Mesothelial cell of epicardium (in vitro differentiated cells): ENCODE data around the gene MBD3L3. TPM values are rescaled to one million over a fixed set of nuclear protein-coding genes. Genes with fewer than 3 reads are reported as not detected.
"Not testable (repeated sequence)": the region's sequence is repeated elsewhere in the genome, so short reads cannot be mapped to it uniquely, and the experiment has no call there.

Experiments
- DNase-seq, 2 experiments: peaks; one replicate each; pipeline ENCODE4 v3.0.0; 2021; ENCODE audit warnings: low spot score in 2 of 2; ENCODE audit not compliant: unreplicated experiment in 2 of 2
- H3K27ac Mint-ChIP-seq: 2 replicates; pipeline ENCODE4 v1.8.0; 2021; ENCODE audit warnings: mixed read lengths
- H3K27me3 Mint-ChIP-seq: 2 replicates; pipeline ENCODE4 v1.8.0; 2021; ENCODE audit warnings: low read depth, mixed read lengths
- H3K36me3 Mint-ChIP-seq: 2 replicates; pipeline ENCODE4 v1.8.0; 2021; ENCODE audit warnings: mixed read lengths
- H3K4me1 Mint-ChIP-seq: 2 replicates; pipeline ENCODE4 v1.8.0; 2021; ENCODE audit warnings: mixed read lengths
- H3K4me3 Mint-ChIP-seq: 2 replicates; pipeline ENCODE4 v1.8.0; 2021; ENCODE audit warnings: mild to moderate bottlenecking, moderate library complexity, mixed read lengths
- H3K9me3 Mint-ChIP-seq: 2 replicates; pipeline ENCODE4 v1.8.0; 2021; ENCODE audit warnings: mixed read lengths
- CTCF ChIP-seq: fragments of 200-600 bp; sonication (generic); IDR thresholded peaks from one replicate; pipeline ENCODE4 v1.5.0; 2021; ENCODE audit warnings: antibody characterized with exemption; ENCODE audit not compliant: unreplicated experiment
- total RNA-seq: library from RNA; stranded (reverse); gene quantifications from 3 replicates; pipeline ENCODE4 v1.2.1, GENCODE V29; 2021

Gene MBD3L3
- total RNA-seq, result not detected in 3 replicates

GRCh38 chr19:7058576-7058975 lies at the start of gene MBD3L3:
Gene MBD3L3, minus strand, starts transcription at chr19:7058676. Its CDS starts 71 bp downstream, at chr19:7058605.
- H3K27ac Mint-ChIP-seq, H3K9me3 Mint-ChIP-seq, H3K4me1 Mint-ChIP-seq, H3K36me3 Mint-ChIP-seq, H3K27me3 Mint-ChIP-seq, H3K4me3 Mint-ChIP-seq, DNase-seq: not testable (repeated sequence)

DNA sequence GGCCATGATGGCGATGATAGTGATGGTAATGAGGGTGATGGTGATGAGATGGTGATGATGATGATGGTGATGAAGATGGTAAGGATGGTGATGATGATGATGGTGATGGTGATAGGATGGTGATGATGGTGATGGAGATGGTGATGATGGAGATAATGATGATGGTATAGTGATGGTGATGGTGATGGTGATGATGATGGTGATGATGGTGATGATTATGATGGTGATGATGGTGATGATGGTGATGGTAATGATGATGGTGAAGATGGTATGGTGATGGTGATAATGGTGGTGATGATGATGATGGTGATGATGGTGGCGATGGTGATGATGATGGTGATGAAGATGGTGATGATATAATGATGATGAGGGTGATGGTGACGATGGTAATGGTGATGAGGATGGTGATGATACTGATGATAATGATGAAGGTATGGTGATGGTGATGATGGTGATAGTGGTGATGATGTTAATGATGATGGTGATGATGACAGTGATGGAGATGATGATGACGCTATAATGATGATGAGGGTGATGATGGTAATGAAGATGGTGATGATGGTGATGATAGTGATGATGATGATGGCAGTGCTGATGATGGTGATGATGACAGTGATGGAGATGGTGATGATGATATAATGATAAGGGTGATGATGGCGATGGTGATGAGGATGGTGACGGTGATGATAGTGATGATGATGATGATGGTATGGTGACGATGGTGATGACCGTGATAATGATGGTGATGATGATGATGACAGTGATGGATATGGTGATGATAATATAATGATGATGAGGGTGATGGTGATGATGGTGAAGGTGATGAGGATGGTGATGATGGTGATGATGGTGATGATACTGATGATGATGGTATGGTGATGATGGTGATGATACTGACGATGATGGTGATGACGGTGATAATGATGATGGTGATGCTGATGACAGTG lies 48.5 kb upstream of the MBD3L3 start:
- no peaks in the 10 kb centered on the region for H3K27me3 Mint-ChIP-seq
- TF ChIP-seq CTCF, result no peak
- DNase-seq, result no peak
- H3K4me3 Mint-ChIP-seq, result no peak overlapping the region
- no peaks in the 10 kb centered on the region for H3K36me3 Mint-ChIP-seq
- no peaks in the 10 kb centered on the region for H3K9me3 Mint-ChIP-seq
- peaks cover 8% of the 10 kb centered on the region for H3K4me1 Mint-ChIP-seq
- H3K27ac Mint-ChIP-seq, result no peak overlapping the region

GRCh38 chr19:7104747-7105447 lies 46.4 kb upstream of the MBD3L3 start:
- H3K4me3 Mint-ChIP-seq, result no peak overlapping the region
- H3K4me1 Mint-ChIP-seq, result peaks cover 25% of the 10 kb centered on the region
- no peaks in the 10 kb centered on the region for H3K36me3 Mint-ChIP-seq
- no peak for TF ChIP-seq CTCF
- no peak for DNase-seq
- H3K27ac Mint-ChIP-seq, result no peak overlapping the region
- H3K9me3 Mint-ChIP-seq, result no peaks in the 10 kb centered on the region
- no peaks in the 10 kb centered on the region for H3K27me3 Mint-ChIP-seq

DNA sequence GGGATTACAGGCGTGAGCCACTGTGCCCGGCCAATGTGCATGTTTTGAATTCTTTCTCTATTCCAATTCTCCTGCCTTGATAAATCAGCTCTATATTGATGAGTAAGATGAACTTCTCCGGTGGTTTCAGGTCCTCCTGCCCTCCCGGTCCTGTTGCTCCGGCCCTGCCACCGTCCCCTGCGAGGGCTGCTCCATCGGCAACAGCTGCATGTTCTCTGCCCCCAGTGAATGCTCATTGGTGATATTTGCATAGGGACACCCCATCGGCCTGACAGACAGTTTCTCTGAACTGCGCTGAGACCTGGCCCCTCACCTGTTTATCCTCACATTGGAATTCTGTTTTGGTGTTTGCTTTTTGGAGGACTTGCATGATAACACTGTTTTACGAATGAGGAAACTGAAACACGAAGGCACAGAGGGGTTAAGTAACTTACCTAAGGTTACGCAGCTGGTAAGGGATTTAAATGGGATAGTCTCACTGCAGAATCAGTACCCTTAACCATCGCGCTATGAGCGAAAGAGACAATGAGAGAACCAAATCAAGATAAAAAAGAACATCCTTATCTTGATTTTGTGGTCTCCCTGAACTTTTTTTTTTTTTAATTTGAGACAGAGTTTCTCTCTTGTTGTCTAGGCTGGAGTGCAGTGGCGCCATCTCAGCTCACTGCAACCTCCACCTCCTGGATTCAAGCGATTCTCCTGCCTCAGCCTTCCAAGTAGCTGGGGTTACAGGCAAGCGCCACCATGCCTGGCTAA lies 43.2 kb upstream of the MBD3L3 start:
- TF ChIP-seq CTCF, result no peak
- Mint-ChIP-seq H3K27me3 (no peaks in the 10 kb centered on the region), H3K27ac (peak overlapping the region; percentile 73), H3K4me1 (peaks cover 38% of the 10 kb centered on the region), H3K36me3 (peaks cover 10% of the 10 kb centered on the region), H3K4me3 (no peak overlapping the region), H3K9me3 (peaks cover 15% of the 10 kb centered on the region)
- DNase-seq, result no peak

- H3K27me3 Mint-ChIP-seq, result no peaks in the 10 kb centered on the region
- H3K27ac Mint-ChIP-seq, result peak overlapping the region; percentile 97
- peak overlapping the region; percentile 84 for H3K4me3 Mint-ChIP-seq
- peaks cover 22% of the 10 kb centered on the region for H3K36me3 Mint-ChIP-seq
- peaks cover 38% of the 10 kb centered on the region for H3K4me1 Mint-ChIP-seq
- peak in 1 of 2 experiments; percentile 82 for DNase-seq
- H3K9me3 Mint-ChIP-seq, result peaks cover 28% of the 10 kb centered on the region
- TF ChIP-seq CTCF, result no peak
These were observed 41.1 kb upstream of the MBD3L3 start for GRCh38 chr19:7099597-7099921.
